Measurements from ENCODE around the gene CDKL5.

The CDKL5 gene

GRCh38 chrX:18461431-18461830 is 36.0 kb downstream of the CDKL5 start:
- DNase-seq = no peak

DNA sequence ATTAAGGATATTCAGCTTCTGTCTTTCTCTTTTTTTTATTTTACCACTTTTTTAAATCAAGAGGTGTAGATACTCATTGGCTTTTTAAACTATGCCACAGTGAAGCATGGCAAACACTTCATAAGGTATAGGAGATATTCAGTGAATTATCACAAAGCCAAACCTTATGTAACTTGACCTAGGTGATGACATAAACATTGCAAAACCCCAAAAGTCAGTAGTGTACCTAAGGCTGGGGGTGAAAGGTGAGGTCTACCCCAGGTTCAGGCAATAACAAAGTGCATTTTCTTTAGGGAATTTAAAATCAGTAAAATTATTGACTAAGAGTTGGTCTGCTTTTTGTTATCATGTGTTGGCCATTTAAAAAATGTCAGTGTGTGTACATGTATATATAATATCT is 39.1 kb downstream of the CDKL5 start:
- DNase-seq = no peak

DNA sequence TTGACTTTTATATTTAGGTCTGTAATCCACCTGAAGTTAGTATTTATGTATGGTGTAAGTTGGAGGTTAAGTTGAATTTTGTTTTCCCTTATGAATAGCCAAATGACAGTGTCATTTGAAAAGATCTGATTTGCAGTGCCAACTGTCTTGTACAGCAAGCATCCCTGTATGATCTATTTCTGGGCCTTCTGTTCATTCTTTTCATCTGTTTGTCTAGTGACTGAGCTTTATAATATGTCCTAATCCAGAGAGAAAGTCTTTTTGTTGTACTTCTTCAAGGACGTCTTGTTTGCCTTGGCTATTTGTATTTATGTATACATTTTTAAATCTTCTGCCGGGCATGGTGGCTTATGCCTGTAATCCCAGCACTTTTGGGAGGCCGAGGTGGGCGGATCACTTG is 39.6 kb downstream of the CDKL5 start:
- no peak for DNase-seq

GRCh38 chrX:18468599-18468998 is 43.2 kb downstream of the CDKL5 start:
- DNase-seq = no peak

DNA sequence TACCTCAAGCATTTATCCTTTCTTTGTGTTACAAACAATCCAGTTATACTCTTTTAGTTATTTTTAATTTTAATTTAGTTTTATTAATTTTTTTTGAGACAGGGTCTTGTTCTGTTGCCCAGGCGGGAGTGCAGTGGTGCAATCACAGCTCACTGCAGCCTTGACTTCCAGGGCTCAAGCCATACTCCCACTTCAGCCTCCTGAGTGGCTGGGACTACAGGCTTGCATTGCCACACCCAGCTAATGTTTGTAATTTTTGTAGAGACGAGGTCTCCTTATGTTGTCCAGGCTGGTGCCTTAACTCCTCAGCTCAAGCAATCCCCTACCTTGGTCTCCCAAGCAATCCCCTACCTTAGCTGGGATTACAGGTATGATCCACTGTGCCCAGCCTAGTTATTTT is 45.9 kb downstream of the CDKL5 start:
- DNase-seq = no peak

DNA sequence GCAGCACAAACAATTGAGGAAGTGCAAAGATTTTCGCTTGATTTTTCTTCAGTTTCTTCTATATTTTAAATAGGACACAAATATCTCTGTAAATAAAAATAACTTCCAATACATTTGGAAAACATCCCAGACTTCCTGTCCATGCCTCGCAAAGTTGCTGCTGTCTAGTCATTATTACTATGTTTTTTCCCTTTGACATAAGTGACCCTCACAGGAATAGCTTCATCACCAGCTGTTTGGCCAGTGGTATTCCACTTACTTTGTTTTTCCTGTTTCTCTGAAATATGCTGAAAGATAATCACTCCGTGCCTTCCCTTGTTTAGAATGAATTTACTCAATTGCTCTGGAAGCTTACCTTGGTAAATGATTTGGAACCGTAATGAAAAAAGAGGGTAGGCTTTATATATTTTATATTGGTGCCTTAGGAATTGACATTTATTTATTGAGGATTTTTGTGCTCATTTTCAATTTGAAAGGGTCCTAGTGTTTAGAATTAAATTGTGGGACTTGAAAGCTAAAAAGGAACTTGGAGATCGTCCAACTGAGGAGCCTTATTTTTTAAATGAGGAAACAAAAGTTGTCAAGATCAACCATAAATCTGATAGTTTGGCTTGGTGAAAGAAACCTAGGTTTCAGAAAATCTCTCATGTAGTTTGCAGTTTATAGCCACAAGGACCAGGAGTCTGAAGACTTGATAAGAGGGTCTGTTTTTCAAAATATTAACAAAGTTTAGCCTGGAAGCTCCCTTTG is 65.6 kb downstream of the CDKL5 start:
- DNase-seq = no peak

- no peak for DNase-seq
Observed at GRCh38 chrX:18491587-18492340, 66.4 kb downstream of the CDKL5 start.

DNA sequence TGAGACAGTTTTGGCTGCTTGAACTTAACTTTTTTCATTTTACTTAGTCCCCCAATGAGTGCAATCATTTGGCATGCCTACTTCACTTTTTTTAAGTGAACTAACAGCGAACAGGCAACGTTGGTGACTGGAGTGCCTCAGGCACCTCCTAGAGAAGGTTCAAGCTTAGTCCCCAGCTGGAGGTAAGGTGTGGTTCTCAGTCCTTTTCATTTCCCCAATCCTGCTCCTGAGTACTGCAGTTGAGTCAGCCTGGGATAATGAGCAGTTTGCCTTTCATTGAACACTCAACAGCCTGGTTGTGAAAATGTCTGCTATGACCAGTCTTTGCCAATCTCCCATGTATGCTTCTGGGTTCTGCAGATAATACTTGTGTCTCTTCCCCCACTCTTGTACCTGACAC is 109.5 kb downstream of the CDKL5 start:
- no peak for DNase-seq

DNA sequence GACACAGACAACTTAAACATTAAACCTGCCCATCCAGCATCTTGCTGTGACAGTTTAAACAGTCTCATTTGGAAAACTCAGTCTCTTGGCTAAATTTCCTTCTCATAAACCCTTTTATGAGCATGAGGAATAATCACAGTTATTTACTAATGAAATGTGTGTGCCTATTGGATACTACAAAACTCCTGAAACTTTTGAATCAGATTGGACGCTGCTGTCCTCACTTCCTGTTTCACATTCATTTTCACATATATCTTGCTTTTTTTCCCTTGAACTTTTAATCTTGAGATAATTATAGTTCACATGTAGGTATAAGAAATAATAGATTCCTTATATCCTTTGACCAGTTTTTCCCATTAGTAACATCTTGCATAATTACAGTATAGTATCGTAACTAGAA is 111.7 kb downstream of the CDKL5 start:
- no peak for DNase-seq

DNA sequence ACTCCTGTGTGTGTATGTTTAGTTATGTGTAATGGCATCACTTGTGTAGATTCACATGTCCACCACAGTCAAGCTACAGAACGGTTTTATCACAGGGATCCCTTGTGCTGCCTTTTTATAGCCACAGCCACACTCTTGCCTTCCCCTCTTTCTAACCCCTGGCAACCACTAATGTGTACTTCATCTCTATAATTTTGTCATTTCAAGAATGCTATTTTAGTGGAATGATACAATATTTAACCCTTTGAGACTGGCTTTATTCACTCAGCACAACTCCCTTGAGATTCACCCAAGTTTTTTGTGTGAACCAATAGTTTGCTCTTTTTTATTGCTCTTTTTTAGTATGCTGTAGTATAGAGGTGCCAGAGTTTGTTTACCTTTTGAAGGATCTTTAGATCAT is 112.1 kb downstream of the CDKL5 start:
- no peak for DNase-seq

GRCh38 chrX:18542131-18542530 is 116.7 kb downstream of the CDKL5 start:
- no peak for DNase-seq

DNA sequence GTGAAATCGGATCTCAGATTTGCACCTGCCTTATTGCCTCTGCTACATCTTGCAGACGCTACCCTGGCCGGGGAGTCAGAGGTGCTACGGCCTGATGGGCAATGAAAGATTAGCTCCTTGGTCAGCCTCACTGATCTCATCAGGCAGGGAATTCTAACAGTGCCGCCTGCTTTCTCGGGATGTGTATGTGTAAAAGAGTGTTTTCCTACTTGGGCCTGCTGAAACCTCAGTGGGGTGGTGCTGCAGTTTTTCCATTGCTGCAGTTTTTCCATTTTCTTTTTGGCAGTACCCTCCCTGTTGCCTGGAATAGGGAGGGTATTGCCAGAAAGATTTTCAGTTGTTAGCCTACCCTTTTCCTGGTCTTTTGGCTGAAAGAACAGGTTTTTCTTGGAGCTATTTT is 117.5 kb downstream of the CDKL5 start:
- DNase-seq = no peak

DNA sequence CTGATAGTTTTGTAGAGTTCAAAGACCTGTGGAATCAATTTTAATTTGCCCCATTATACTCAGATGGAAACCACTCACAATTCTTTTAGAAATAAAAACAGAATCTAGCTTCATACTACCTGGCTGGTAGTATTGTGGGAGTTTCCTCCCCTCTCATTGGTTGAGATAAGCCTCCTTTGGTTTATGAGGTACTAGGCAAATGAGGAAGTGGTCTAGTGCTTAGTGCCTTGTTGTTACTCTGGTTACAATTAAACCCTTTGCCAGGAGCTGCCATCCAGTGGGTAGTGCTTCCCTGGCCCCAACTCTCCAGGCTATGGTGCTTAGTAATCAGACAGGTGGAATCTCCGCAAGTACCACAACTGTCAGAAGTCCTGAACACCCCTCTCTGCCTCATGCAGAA is 118.3 kb downstream of the CDKL5 start:
- no peak for DNase-seq

DNA sequence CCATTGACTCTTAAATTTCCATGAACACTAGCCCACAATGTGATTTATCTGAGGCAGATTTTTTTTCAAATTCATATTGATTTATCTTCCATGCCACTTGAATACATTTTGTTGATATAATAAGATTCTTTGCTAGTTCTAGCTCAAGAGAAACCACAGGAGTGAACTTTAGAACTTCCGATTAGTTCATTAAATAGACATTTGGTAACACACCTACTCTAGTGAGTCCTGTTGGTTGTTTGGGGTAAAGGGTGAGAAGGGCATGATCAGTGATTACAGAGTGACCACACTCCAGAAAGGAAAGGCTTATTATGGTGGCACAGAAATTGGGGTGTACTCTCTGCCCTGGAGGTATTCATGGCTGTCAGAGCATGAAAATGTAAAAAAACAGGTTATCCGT is 120.4 kb downstream of the CDKL5 start:
- DNase-seq = no peak

DNA sequence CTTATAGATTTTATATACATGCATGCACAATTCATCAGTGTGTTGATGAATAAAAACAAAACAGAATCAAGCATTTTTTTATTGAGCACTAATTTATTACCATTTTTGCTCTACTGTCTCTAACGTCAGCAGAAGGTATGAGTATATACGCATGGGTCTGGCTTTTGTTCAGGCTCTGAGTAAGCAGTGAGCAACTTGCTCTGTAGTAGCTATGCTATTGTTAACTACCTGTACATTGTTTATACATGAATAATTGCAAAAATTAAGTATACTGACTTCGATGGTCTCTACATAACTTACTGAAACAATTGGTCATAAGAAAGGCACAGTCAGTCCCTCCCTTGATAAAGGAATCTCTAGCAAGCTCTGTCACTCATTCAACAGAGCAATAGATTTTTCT is 123.6 kb downstream of the CDKL5 start:
- DNase-seq = no peak

GRCh38 chrX:18549643-18550042 is 124.2 kb downstream of the CDKL5 start:
- DNase-seq = no peak

DNA sequence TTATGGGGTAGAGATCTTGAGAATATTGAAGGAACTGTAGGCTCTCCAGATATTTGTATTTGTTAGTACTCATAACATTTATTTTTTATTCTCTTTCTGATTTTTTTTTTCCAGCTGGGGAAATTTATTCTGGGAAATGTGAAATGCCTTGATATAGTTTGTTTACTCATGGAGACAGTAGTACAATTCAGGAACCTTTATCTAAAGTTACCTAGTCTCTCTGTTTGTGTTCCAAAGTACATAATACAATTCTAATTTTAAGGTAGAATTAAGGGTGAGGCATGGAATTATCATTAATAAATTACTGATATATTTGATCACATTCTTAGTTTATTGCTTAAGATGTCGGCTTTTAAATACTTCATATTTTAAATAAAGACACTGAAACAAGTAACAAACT is 132.5 kb downstream of the CDKL5 start:
- DNase-seq = no peak

GRCh38 chrX:18558799-18559198 is 133.4 kb downstream of the CDKL5 start:
- no peak for DNase-seq

- DNase-seq = no peak
Observed at GRCh38 chrX:18561020-18561419, 135.6 kb downstream of the CDKL5 start.

- DNase-seq = no peak
Observed at GRCh38 chrX:18565727-18566126, 140.3 kb downstream of the CDKL5 start.

GRCh38 chrX:18566748-18567147 is 141.3 kb downstream of the CDKL5 start:
- DNase-seq = no peak

DNA sequence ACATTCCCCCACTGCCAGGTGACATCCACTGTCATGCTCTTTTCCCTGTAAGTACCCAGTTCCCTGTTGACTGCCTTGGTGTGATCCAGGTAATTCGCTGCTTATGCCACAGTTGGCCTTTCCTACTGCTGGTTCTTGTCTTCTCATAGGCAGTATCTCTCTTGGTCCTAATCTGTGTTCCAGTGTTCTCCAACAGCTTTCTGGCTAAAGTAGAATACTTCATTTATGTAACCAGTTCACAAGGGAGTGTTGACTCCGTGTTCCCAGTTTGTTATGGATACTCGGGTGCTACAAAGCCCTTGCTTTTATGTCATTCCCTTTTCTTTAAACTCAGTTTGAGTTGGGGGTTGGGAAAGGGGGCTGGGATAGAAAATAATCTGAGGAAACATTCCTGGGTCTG is 148.1 kb downstream of the CDKL5 start:
- no peak for DNase-seq

DNA sequence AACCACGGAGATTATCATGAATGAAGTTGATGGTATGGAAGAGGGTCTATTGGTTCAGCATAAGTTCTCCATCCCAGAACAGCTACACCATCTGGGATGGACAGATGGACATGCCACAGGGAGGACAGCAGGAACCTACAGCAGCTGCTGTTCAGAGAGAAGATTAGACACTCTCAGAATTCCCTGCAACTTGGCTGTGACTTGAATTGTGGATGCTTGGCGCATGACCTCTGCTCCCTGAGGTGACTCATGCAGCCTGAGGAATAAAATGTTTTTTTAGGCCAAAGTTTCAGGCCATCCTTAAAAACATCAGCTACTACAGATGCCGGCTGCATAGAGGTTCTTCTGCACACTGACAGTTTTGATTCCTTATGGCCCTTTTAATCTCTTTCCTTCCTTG is 149.2 kb downstream of the CDKL5 start:
- DNase-seq = no peak

DNA sequence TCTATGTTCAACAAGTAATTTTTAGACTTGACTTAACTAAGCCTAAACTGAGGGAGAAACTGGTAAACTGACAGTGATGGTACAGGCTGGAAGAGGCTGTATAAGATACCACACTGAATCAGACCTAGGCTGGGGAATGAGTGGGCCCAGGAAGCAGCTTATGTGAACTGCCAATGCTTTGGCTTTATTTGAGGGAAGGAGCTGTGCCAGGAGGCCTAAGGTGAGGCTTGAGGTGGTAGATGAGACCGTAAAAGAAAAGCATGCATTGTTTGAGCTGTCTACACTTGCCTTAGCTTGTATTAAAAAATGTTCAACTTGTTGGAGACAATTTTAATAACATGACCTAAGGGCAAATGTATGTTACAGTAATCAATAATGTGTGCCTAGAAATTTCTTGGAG is 150.3 kb downstream of the CDKL5 start:
- no peak for DNase-seq

DNA sequence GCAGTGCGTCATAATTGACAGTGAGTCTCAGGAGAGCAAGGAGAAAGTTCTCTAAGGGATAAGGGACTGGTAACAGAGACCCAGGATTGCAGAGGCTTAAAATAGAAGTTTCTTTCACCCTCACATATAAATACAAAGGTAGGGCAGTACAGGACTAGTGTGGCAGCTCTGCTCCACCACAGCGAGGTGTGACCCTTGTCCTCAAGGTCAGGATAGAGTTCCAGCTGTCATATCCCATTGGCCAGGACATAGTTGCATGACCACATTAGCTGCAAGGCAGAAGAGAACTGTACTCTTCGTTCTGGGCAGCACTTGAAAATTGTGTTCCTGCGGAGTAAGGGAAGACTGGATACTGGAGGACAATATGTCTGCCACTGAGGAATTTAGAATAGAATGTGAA is 152.0 kb downstream of the CDKL5 start:
- no peak for DNase-seq

Measured in DMS79 treated with DMSO at 0.1 percent for 48 hours (cell line).